Stimulated activated CD8-positive, alpha-beta memory T cell treated with anti-CD3 and anti-CD28 coated beads, Interleukin-7, amount 100 ng/mL, for 24 hours (primary cell): ENCODE measurements around the gene DUSP7.
"Not testable (repeated sequence)": the region's sequence is repeated elsewhere in the genome, so short reads cannot be mapped to it uniquely, and the experiment has no call there.

Experiments
- DNase-seq: peaks from one replicate; pipeline ENCODE4 v3.0.0-alpha.2; 2020; ENCODE audit warnings: low read depth

The DUSP7 gene

DNA sequence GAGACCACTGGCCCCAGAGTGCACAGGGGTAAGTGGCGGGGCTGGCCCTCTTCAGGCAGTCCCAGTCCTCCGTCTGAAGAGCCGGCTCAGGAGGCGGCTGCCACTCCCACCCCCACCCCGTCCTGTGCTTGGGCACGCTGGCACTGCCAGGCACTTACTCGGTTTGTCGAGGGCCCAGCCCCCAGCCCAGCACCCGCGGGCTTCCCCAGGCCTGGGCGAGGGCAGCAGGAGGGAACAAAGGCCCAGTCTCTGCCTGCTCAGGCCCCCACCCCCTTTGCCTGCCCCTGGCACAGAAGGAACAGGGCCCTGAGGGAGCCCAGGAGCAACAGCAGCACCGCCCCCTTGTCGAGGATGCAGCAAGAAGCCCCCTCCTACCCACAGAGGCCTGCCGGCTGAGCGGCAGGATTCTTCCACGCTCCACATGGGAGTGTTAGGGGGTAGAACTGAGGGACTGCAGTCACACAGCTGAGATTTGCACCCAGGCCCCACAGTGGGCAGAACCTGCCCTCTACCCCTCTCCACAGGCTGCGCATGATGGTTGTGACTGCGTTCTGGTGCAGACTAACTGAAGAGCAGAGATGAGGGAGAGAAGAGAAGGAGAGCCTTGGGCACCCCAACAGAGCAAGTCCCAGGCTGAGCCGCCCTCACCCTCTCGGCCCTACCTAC lies 8.9 kb downstream of the DUSP7 start:
- DNase-seq: no peak

DNA sequence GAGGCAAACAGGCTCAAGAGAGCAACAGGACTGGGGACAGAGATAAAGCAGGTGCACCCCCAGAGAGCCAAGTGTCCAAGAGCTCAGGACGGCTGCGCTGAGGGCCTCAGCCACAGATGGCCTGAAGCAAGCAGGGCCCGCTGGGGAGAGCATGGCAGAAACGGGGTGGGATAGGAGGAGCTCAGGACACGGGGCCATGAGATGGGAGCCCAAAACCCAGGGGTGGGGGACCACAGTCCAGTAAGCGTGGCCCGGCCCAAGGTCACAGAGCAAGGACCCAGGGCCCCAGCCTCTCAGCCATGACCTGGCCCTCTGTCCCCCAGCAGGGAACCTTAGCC lies 9.5 kb downstream of the DUSP7 start:
- DNase-seq: no peak

DNA sequence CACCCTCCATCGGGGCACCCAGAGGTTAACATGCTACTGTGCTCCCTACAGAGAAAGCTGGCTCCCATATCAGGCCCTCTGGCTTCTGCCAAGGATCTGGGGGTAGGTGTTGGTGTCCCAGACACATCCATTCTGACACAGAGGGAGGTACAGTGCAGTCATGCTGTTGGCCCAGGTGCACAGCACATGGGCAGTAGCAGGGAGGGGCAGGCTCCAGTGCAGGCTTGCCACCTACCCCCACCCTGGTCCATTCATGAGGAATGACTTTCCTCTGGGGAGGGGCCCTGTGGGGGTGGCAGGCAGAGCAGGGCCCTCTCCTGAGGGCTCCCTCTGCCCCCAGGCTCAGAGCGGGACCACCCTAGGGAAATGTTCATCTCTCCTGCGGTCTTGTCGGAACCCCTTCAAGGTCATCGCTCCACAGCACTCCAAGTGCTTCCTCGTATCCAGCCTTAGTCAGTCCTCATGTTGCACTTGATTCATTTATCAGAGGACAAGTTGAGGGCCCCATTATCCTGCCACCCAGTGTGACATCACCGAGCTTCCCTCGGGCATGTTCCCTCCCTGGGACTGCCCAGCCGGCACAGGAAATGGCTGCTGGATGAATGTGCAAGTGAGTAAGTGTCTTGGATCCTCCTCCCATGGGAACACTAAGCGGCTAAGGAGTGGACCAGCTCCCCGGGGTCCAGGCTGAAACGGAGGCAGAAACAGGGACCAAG lies 10.0 kb downstream of the DUSP7 start:
- no peak for DNase-seq

DNA sequence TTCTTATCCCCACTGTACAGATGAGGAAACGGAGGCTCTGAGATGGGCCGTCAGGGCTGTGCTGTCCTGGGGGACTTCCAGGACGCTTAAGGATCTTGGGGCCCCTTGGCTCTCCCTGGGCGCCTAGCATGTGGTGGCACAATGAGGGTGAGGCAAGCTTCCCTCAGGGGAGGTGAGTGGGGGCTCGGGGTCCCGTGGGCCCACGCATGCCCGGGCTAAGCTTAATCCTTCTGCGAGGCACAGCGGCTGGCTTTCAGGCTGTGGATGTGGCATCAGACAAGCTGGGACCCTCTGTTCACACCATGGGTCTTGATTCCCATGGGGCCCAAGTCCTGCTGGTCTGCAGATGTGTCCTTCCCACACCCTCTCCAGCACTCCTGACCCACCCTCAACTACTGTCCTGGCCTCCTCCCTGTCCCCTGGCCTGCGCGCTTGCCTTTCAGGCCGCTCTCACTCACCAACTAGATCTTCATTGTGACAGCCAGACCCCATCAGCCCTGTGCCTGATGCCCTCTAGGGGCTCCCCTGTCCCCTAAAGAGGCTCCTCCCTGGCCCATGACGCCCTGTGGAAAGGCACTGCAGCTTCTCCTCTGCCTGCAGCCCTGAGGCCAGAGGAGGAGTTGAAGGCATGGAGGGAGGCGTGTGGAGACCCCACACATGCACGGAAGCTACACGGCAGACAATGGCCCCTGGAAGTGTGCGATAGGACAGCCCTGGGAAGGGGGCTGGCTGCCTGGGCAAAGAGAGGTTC lies 11.3 kb downstream of the DUSP7 start:
- DNase-seq: no peak

DNA sequence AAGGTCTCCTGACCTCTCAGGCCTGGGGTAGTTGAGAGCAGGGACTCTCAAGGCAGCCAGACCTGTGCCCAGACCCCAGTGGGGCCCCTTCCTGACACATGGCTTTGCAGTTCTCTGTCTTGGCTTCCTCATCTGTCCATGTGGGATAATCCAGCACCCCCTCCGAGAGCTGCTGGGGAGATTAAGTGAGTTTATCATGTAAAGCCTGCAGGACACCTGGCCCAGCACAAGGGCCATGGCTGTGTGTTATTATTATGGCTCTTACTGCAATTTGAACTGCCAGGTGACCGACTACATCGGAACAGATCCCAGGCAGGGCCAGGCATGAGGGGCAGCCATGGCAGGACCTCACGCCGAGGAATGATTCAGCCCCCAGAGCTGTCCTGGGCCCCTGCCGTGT lies 12.6 kb downstream of the DUSP7 start:
- no peak for DNase-seq

DNA sequence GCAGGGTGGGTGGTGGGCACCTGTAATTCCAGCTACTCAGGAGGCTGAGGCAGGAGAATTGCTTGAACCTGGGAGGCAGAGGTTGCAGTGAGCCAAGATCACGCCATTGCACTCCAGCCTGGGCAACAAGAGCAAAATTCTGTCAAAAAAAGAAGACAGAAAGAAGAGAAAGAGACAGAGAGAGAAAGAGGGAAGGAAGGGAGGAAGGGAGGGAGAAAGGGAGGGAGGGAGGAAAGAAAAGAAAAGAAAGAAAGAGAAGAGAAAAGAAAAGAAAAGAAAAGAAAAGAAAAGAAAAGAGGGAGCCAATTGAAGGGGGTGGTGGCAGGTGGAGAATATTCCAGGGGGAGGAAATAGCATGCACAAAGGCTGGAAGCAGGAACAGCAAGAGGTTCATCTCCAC lies 13.3 kb downstream of the DUSP7 start:
- not testable (repeated sequence) for DNase-seq

DNA sequence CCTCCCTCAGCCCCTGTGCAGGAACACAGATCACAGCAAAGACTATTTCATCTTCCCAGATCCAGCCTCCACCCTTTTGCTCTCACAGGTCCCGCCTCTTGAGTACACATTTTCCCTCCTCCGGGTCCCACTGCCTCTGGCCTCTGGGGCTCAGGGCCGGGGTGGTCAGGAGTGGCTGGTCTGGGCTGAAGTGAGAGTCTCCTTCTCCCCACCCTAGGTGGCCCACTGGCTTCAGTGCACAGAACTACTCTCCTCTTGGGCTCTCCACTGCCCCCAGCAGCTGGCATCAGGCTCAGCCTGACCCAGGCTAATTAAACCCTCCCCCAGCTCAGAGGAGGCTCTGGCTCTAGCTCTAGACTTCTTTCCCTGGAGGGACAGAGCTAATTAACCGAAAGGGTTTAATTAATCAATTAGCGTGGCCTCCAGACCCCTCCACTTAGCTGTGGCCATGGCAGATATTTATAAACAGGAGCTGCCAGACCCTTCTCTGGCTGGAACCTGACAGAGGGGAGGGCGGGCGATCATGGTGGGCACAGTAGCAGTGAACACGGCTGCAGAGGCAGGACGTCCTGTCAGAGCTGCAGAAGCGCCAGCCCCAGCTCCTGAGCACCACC lies 15.1 kb downstream of the DUSP7 start:
- no peak for DNase-seq

DNA sequence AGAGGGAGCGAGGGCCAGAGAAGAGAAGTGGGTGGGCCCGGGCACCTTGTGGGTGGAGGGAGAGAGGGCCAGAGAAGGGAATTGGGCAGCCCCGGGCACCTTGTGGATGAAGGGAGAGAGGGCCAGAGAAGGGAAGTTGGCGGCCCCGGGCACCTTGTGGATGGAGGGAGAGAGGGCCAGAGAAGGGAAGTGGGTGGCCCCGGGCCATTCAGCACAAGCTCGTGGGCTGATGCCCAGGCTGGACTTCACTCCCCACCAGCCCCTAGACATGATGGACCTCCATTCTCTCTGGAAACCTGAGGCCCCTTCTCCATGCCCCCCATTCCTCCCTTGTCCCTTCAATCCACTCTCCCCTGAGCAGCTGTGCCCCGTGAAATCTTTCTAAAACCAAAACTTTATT lies 15.8 kb downstream of the DUSP7 start:
- DNase-seq: no peak

GRCh38 chr3:52039846-52040245 lies 16.5 kb downstream of the DUSP7 start:
- DNase-seq: no peak

GRCh38 chr3:52039426-52039825 lies 16.9 kb downstream of the DUSP7 start:
- DNase-seq: no peak

DNA sequence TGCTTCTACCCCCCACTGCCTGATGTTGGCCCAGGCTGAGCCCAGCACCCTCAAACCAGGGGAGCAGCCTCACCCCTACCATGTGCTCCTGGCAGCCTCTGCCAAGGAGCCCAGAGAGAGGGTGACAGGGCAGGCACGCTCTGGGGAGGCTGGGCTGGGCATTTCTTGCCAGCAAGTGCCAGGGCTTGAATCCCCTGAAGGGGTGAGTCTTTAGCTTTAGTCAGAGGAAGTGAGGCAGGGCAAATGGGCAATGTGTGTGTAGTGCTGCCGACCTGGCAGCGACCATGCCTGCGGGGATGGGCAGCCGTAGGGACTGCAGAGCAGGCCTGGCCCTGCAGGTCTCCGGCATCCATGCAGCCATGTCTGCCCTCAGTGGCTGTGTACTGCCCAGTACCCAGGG lies 18.1 kb downstream of the DUSP7 start:
- no peak for DNase-seq

- no peak for DNase-seq
Observed at GRCh38 chr3:52037291-52037690, 19.1 kb downstream of the DUSP7 start.

- DNase-seq: no peak
Observed at GRCh38 chr3:52036829-52037228, 19.5 kb downstream of the DUSP7 start.

DNA sequence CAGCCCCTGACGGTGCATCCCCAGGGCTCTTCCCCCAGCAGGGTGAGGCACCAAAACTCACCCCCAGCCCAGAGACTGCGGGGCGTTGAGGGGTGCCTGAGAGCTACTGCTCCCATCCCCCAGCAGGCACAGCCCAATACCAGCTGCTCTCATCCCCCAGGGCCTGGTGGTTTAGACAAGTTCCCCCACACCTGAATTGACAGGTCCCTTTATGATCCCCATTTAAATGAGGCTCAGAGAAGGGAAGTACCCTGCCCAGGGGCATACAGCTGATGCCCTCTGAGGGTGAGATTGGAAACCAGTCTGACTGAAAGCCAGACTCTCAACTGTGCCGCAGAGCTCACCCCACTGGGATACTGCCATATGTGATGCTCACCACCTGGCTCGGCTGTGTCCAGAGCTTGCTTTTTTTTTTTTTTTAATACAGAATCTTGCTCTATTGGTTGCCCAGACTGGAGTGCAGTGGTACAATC lies 20.1 kb downstream of the DUSP7 start:
- no peak for DNase-seq

DNA sequence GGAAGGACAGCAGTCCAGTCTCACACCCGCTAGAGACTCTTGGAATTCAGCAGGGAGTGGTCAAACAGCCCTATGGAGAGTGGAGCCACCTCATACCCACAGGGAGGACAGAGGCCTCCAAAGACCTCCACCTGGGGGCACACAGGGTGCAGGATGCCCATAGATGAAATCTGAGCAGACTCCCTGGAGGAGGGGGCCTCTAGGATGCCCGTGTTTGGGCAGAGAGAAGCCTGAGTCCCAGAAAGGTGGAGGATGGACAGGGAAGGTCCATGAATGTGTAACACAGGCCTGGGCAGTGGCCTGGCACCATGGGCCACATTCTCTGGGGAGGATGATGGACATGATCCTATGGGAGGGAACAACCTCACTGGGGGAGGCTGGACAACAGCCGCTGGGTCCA lies 21.7 kb downstream of the DUSP7 start:
- no peak for DNase-seq

- no peak for DNase-seq
Observed at GRCh38 chr3:52034212-52034611, 22.2 kb downstream of the DUSP7 start.

- not testable (repeated sequence) for DNase-seq
Observed at GRCh38 chr3:52033748-52034147, 22.6 kb downstream of the DUSP7 start.

GRCh38 chr3:52032702-52033408 lies 23.5 kb downstream of the DUSP7 start:
- DNase-seq: no peak

DNA sequence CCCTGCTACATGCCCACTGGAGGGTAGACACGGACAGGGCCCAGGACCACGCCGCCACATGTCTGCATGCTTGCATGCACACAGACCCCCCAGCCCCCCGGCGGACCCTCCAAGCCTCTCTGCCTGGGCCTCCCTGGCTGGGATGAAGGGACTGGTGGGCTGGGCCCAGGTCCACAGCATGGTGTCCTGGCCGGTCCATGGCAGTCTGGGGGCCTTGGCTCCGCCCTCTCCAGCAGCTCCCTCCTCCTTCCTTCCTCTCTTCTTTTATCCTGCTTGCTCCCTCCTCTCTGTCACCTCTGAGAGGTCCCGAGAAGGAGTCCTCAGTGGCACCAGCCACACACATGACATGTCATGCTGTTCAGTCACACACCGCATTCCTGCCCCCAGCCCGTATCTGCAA lies 24.5 kb downstream of the DUSP7 start:
- DNase-seq: no peak

DNA sequence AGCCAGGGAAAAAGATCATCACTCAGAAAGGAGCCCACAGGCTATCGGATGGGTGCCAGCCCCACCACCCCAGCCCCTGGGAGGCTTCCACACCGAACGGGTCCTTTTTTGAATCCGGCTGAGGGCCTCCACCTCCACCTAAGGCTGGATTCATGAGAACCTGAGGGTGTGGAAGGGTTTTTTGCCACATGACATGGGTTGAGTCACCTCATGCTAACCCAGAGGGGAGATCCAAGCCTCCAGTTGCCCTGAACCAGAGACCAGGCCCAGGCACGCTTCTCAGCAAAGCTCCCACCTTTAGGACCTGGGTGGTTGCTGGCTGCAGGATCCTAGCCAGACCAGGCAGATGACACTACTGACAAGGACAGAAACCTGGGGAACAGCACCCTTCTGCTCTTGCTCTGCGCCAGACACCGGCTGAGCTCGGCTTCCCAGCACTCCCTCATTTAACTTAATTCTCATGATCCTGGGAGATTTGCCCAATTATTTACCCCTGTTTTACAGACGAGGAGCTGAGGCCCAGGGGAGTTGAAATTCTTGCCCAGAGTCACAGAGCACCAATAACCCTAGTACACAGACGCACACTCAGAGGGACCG lies 25.6 kb downstream of the DUSP7 start:
- DNase-seq: no peak

- DNase-seq: no peak
Observed at GRCh38 chr3:52029535-52029934, 26.8 kb downstream of the DUSP7 start.

DNA sequence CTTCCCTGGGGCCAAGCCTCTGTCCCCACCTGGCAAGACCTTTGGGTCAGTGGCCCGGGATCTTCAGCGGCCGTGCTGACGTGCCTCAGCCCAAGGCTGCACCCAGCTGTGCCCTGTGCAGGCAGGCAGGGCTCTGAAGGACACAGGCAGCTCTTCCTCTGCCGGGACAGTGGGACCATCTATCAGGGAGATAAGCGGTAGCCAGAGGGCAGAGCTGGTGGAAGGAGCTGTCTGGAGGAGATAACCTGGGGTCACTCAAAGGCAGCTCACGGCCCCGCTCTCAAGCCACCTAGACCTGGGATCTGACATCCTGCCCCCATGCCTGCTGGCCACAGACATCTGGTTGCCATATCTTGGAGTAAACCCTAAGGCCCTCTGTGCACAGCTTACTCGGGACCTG lies 27.3 kb downstream of the DUSP7 start:
- DNase-seq: no peak
